ENCODE results near the gene KITLG.
A peak's percentile ranks its signal among the peaks of the same experiment; 100 is the strongest.
"Not testable (repeated sequence)": the region's sequence is repeated elsewhere in the genome, so short reads cannot be mapped to it uniquely, and the experiment has no call there.

The KITLG gene

GRCh38 chr12:88575361-88575970 lies 4.8 kb downstream of the KITLG start:
- DNase-seq: no peak

GRCh38 chr12:88574278-88574677 lies 6.0 kb downstream of the KITLG start:
- DNase-seq: no peak

- no peak for DNase-seq
Measured at GRCh38 chr12:88573583-88573982, 6.7 kb downstream of the KITLG start.

- no peak for DNase-seq
Measured at GRCh38 chr12:88572781-88573549, 7.3 kb downstream of the KITLG start.

GRCh38 chr12:88571543-88571942 lies 8.7 kb downstream of the KITLG start:
- DNase-seq: no peak

DNA sequence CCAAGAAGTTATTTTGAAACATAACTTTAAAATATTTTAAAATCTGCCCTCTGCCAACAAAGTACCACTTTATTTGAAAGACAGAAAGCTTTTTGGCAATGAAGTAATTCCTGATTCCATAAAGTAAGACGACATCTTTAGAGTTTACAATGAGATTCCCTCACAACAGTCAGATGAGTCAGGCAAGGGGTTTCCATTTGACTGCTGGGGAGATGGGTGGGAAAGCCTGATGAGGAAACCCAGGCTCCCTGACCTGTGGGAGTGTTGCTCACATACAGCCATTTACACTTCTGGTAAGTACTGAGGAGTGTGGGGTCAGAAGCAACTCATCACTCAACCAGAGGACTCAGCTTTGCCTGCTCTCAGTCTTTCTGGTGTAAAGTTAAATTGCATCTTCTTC lies 10.2 kb downstream of the KITLG start:
- no peak for DNase-seq

DNA sequence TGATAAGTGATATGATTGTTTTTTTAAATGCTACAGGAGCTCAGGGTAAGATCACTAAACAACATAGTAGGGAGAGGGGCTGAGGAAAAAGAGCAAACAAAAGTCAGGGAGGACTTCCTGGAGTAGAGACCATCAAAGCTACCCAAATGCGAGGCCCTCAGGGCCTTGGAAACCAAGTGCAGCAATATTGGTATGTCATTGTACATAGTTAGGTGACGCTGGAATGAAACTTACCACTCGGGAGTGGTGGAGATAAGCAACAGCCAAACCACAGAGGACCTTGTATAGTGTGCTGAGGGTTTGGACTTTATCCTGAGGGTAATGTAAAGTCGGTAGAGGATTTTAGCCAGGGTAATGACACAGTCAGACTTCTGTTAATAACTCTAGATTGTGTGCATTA lies 13.8 kb downstream of the KITLG start:
- DNase-seq: no peak

DNA sequence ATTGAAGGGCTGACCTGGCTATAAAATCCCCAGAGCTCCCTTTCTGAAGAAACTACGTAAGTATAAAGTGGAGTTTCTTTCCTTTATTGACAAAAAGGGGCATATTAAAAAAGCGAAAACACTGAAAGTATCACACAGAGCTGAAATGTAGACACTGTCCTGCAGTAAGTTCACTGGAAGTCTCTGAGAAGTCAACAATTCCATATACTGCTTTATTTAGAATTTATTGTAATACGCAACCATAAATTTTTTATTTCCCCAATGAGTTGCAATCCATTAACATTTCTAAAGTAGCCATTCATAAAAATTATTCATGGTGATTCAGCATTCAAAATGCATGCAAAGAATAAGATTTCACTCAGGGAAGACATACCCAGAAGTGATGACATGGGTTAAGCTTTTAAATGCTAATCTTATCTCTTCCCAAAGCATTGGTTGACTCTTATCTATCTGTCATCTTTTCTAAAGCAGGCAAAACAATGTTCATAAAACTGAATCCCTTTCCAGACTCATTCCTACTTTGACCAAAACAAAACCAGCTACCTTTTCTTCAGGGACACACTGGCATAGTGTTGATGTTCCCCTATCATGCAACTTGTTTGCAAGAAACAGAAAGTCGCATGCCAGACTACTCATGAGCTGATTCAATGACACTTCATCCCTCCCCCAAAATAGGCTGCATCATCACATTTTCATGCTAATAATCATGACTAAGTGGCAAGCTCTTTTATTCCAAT lies 17.3 kb downstream of the KITLG start:
- no peak for DNase-seq

- peak; percentile 35 for DNase-seq
Measured at GRCh38 chr12:88562151-88562550, 18.1 kb downstream of the KITLG start.

DNA sequence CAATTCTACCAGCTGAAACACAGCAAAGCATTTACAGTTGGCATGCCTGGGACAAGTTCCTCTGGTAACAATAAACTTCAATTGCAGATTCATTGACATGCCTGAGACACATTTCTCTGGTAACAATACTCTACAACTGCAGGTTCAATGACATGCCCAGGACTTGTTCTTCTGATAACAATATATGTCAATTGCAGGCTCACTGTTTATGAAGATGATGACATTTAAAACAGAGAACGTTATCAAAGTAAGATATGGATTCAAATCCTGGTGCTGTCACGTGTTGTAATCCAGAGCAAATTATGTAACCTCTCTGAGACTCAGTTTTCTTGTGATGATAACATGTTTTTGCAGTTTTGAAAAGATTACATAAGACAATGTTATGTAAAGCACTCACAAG lies 20.5 kb downstream of the KITLG start:
- no peak for DNase-seq

DNA sequence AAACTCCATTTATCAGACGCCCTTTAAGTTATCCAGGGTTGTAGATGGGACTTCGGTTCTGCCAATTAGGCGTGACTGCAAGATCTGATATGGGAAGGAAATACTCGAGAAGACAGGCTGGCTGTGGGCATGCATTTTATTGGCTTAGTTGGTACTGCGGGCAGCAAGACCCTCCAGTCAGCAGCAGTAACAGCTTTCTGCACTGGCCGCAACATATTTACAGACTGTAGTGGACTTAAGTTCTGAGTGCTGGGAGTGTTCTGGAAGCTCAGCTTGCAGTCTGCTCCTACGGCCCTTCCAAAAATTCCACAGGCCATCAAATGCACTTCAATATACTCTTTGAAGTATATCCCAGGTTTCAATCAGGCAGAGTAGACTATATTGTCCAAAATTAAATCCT lies 21.1 kb downstream of the KITLG start:
- DNase-seq: no peak

GRCh38 chr12:88558340-88558867 lies 21.9 kb downstream of the KITLG start:
- no peak for DNase-seq

DNA sequence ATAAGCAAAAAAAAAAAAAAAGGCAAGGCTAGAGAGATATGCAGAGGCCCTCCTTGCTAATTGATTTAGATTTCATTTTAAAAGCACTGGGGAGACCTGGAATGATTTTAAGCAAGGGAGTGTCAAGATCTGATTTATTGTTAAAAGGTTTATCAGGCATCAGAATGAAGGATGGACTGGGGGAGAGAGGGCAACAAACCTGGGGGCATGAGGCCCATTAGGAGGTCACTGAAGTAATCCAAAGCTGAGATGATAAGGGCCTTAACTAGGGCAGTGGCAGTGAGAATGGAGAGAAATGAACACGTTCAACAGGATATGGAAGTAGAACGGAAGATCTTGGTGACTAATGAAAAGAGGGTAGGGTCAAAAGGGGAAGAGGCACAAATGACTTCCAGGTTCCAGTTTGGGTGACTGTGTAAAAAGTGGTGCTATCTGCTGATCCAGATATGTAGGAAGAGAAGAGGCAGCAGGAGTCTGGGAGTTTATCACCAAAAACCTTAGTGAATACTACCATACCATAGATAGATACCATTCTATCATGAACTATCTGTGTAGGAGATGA lies 24.0 kb downstream of the KITLG start:
- no peak for DNase-seq

- peak; percentile 98 for DNase-seq
Measured at GRCh38 chr12:88553941-88554658, 26.2 kb downstream of the KITLG start.

DNA sequence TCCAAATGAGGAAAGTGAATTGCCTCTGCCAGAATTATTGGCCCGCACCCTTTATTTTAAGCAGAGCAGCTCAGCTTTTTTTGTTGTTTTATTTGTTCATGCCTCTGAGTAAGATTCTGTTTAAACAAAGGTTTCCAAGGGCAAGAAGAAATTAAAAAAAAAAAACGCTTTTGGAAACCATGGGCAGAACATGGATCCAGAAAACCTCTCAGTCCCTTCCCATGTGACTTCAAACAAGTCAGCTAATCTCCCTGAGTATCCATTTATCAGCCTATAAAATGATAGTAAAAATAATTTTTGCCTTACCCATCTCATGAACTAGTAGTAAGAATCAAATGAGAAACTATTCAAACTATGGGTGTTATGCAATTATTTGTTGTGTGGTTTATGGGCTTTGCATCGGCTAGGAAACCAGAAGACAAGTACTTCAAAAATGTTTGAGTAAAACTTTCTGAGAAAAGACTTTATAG lies 27.6 kb downstream of the KITLG start:
- no peak for DNase-seq

- DNase-seq: no peak
Measured at GRCh38 chr12:88549929-88550328, 30.3 kb downstream of the KITLG start.

DNA sequence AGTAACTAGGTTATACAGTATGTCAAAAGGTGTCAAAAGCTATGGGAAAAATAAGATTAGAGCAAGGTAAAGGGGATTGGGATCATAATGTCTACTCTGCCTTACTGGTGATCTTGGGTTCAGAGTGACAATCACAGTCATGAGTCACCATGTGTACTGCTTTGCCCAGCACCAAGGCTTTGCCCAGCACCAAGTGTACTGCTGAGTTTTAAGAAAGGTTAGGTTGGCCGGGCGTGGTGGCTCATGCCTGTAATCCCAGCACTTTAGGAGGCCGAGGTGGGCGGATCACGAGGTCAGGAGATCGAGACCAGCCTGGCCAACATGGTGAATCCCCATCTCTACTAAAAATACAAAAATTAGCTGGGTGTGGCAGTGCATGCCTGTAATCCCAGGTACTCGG lies 32.3 kb downstream of the KITLG start:
- DNase-seq: not testable (repeated sequence)

- no peak for DNase-seq
Measured at GRCh38 chr12:88546853-88547252, 33.4 kb downstream of the KITLG start.

DNA sequence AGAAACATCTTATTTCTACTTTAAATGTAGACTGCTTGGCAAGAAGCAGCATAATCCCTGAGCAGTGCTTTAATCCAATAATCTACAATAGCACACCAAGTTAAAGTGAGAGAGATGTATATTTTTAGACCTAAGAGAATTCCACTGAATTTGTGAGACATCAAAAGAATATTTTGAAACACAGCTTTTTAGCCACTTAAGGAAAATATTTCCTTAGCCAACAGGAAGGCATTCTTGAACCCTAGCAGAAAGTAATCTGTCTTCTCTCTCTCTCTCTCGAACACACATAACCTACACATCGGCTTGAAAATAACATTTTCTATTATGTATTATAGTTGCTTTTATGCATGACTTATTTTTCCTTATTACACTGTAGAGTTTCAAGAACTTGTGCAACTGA lies 34.0 kb downstream of the KITLG start:
- DNase-seq: no peak

GRCh38 chr12:88544991-88545980 lies 35.0 kb downstream of the KITLG start:
- DNase-seq: no peak

DNA sequence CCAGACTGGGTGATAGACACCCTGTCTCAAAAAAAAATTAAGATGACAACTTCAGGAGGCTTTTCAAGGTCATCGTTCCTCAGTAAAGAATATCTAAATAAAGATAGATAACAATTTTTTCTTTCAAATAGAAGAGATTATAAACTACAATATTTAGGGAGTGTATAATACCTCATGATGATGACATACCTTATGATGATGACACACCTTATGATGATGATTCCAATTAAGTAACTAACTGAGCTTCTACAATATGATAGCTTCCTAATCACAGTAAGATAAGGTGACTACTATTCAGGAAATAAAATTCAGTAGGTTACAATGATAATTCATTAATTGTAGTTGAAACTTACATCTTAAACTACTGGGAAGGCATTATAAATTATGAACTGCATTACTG lies 40.4 kb downstream of the KITLG start:
- DNase-seq: no peak

Data from SHP77 treated with DMSO at 0.1 percent for 48 hours (cell line).